ENCODE results near the gene PYY. TPM values are rescaled to one million over a fixed set of nuclear protein-coding genes. Genes with fewer than 3 reads are reported as not detected.
"Not testable (repeated sequence)": the region's sequence is repeated elsewhere in the genome, so short reads cannot be mapped to it uniquely, and the experiment has no call there.

PYY gene
- total RNA-seq, 2 experiments from 2014 or later = not detected

GRCh38 chr17:43952724-43953666, 745 bp downstream of the PYY start:
- Mint-ChIP-seq H3K36me3 (ENCODE audit: low read depth) (no peaks in the 10 kb centered on the region), H3K27ac (no peak overlapping the region), H3K27me3 (ENCODE audit: low read depth) (peaks cover 35% of the 10 kb centered on the region), H3K4me3 (no peak overlapping the region), H3K9me3 (no peaks in the 10 kb centered on the region), H3K4me1 (ENCODE audit: low read depth) (peaks cover 2% of the 10 kb centered on the region)
- peak; percentile 21 for DNase-seq
- intact Hi-C loops (cut with micrococcal nuclease) = no loop called here
- CTCF ChIA-PET = interaction anchor here (1.2 kb wide), 1 partner anchor 9 kb away, joined by 3 read pairs; no protein-coding TSS in a partner anchor

- Mint-ChIP-seq H3K4me1 (ENCODE audit: low read depth) (peaks cover 2% of the 10 kb centered on the region), H3K4me3 (no peak overlapping the region), H3K27ac (no peak overlapping the region), H3K27me3 (ENCODE audit: low read depth) (peaks cover 35% of the 10 kb centered on the region), H3K36me3 (ENCODE audit: low read depth) (no peaks in the 10 kb centered on the region), H3K9me3 (no peaks in the 10 kb centered on the region)
- CTCF ChIA-PET = no interaction called here
- intact Hi-C loops (cut with micrococcal nuclease) = no loop called here
- DNase-seq = no peak
These were observed 1.4 kb downstream of the PYY start for GRCh38 chr17:43952351-43952723.

DNA sequence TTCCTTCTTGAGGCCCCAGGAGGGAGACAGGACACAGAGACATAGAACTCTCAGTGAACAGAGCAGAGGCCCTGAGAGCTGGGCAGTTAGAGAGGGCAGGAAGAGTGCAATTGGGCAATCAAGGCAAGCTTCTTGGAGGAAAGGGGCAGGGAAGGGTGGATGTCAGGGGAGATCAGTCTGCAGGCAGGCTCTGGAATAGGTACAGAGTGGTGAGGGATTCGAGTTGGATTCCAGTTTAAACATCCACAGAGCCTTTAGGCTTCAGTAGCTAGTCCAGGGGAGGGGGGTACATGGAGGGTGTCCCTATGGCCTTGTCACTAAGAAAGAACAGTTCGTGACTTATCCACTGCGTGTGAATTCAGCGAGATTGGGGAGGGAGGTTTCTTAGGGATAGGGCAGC, 2.0 kb downstream of the PYY start:
- Mint-ChIP-seq H3K27ac (no peak overlapping the region), H3K27me3 (ENCODE audit: low read depth) (peaks cover 35% of the 10 kb centered on the region), H3K9me3 (no peaks in the 10 kb centered on the region), H3K4me1 (ENCODE audit: low read depth) (peaks cover 2% of the 10 kb centered on the region), H3K4me3 (no peak overlapping the region), H3K36me3 (ENCODE audit: low read depth) (no peaks in the 10 kb centered on the region)
- intact Hi-C loops (cut with micrococcal nuclease) = no loop called here
- DNase-seq = no peak
- CTCF ChIA-PET = interaction anchor here (0.6 kb wide), 1 partner anchor 44 kb away, joined by 4 read pairs; no protein-coding TSS in a partner anchor

DNA sequence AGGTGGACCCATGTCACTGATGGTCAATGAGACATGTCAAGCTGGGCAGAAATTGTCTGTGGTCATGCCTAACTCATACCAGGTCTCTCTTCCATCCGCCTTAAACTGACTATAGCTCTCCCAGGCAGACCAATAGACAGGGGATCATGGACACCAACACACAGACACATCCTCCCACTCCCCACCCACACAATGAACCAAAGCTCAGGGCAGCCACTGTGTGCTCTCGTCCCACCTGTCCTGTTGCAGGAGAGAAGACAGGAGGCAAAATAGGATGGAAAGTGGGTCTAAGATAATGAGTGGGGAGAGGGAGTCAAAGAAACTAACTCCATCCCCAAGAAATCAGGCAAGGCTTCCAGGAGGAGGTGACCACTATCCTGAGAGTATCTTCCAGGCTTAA, 3.2 kb downstream of the PYY start:
- DNase-seq = no peak
- no peak overlapping the region for H3K27ac Mint-ChIP-seq
- peaks cover 35% of the 10 kb centered on the region for H3K27me3 Mint-ChIP-seq (ENCODE audit: low read depth)
- no peaks in the 10 kb centered on the region for H3K9me3 Mint-ChIP-seq
- H3K4me1 Mint-ChIP-seq (ENCODE audit: low read depth) = peaks cover 2% of the 10 kb centered on the region
- H3K4me3 Mint-ChIP-seq = no peak overlapping the region
- CTCF ChIA-PET = no interaction called here
- no peaks in the 10 kb centered on the region for H3K36me3 Mint-ChIP-seq (ENCODE audit: low read depth)
- intact Hi-C loops (cut with micrococcal nuclease) = no loop called here

DNA sequence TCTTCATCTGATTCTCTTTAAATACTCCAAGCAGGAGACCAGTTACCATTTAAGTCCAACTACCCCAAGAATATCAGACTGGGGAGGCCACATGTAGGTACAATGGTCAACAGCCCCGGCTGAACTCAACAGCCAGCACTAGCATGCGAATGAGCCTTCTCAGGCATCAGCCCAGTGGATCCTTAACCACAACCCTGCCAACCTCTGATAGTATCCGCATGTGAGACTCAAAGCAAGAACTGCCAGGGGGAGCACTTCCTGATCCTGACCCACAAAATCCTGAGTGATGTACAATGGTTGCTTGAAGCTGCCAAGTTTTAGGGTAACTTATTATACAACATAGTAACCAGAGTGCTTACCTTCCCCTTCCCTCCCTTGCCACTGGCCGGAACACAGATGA, 4.0 kb downstream of the PYY start:
- Mint-ChIP-seq H3K9me3 (no peaks in the 10 kb centered on the region), H3K36me3 (ENCODE audit: low read depth) (no peaks in the 10 kb centered on the region), H3K4me1 (ENCODE audit: low read depth) (peaks cover 6% of the 10 kb centered on the region), H3K27me3 (ENCODE audit: low read depth) (peaks cover 35% of the 10 kb centered on the region), H3K27ac (no peak overlapping the region), H3K4me3 (no peak overlapping the region)
- no peak for DNase-seq
- CTCF ChIA-PET = no interaction called here
- intact Hi-C loops (cut with micrococcal nuclease) = no loop called here

DNA sequence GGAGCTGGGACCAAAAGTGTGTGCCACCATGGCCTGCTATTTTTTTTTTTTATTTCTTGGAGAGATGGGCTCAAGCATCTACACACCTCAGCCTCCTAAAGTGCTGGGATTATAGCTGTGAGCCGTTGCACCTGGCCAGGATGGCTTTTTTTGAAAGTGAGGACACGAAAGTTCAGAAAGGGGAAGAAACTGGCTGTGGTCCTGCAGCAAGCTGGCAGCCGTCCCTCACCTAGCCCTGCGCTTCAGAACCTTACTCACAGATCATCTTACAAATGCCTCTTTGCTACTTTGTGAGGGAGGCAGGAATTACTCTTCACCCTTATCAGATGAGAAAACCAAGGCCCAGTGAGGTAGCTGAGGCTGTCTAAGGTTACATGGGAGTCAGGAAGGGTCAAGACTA, 7.0 kb downstream of the PYY start:
- Mint-ChIP-seq H3K27ac (no peak overlapping the region), H3K4me3 (no peak overlapping the region), H3K36me3 (ENCODE audit: low read depth) (no peaks in the 10 kb centered on the region), H3K9me3 (no peaks in the 10 kb centered on the region), H3K4me1 (ENCODE audit: low read depth) (peaks cover 11% of the 10 kb centered on the region), H3K27me3 (ENCODE audit: low read depth) (peaks cover 13% of the 10 kb centered on the region)
- CTCF ChIA-PET = interaction anchor here (1.0 kb wide), 2 partner anchors 33 to 68 kb away, joined by 3 read pairs; no protein-coding TSS in a partner anchor
- intact Hi-C loops (cut with micrococcal nuclease) = no loop called here
- DNase-seq = no peak

DNA sequence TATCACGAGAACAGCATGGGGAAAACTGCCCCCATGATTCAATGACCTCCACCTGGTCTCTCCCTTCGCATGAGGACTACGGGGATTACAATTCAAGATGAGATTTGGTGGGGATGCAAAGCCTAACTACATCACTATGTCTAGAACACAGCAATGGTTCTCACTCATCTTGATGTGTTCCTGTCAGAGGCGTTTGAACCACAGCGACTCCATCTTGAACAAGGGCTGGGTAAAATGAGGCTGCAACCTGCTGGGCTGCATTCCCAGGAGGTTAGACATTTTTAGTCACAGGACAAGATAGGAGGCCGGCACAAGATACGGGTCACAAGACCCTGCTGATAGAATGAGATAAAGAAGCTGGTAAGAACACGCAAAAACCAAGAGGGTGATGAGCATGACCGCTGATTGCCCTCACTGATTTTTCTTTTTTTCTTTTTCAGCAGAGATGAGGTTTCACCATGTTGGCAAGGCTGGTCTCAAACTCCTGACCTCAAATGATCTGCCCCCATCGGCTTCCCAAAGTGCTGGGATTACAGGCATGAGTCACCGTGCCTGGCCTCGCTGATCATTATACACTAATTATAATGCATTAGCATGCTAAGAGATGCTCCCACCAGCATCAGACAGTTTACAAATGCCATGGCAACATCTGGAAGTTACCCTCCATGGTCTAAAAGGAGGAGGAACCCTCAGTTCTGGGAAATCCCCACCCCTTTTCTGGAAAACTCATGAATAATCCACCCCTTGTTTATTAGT, 8.5 kb downstream of the PYY start:
- peaks cover 5% of the 10 kb centered on the region for H3K27me3 Mint-ChIP-seq (ENCODE audit: low read depth)
- no peak overlapping the region for H3K4me3 Mint-ChIP-seq
- peaks cover 11% of the 10 kb centered on the region for H3K4me1 Mint-ChIP-seq (ENCODE audit: low read depth)
- intact Hi-C loops (cut with micrococcal nuclease) = loop anchor here (2.0 kb wide), 1 partner anchor 66 kb away; no protein-coding TSS in a partner anchor
- H3K36me3 Mint-ChIP-seq (ENCODE audit: low read depth) = no peaks in the 10 kb centered on the region
- no peak overlapping the region for H3K27ac Mint-ChIP-seq
- no peak for DNase-seq
- CTCF ChIA-PET = interaction anchor here (0.9 to 3.5 kb wide), 9 partner anchors 22 to 241 kb away, joined by 4 to 51 read pairs (median 10); partner anchors contain the start of gene TMUB2
- no peaks in the 10 kb centered on the region for H3K9me3 Mint-ChIP-seq

- no peaks in the 10 kb centered on the region for H3K36me3 Mint-ChIP-seq (ENCODE audit: low read depth)
- intact Hi-C loops (cut with micrococcal nuclease) = loop anchor here (5.0 kb wide), 1 partner anchor 405 kb away; the partner anchor contains the start of gene GRN
- H3K4me1 Mint-ChIP-seq (ENCODE audit: low read depth) = peaks cover 20% of the 10 kb centered on the region
- CTCF ChIA-PET = interaction anchor here (0.8 to 2.3 kb wide), 3 partner anchors 13 to 146 kb away, joined by 3 to 6 read pairs (median 4); no protein-coding TSS in a partner anchor
- no peak for DNase-seq
- no peak within 1 kb of the TSS for H3K4me3 Mint-ChIP-seq
- no peaks in the 10 kb centered on the region for H3K9me3 Mint-ChIP-seq
- H3K27me3 Mint-ChIP-seq (ENCODE audit: low read depth) = peaks cover 2% of the 10 kb centered on the region
- H3K27ac Mint-ChIP-seq = no peak within 1 kb of the TSS
These were observed 11.6 kb downstream of the PYY start, which contains the start of gene PPY for GRCh38 chr17:43942051-43942685. PPY (minus strand) TSS chr17:43942476; CDS start chr17:43941654, 822 bp downstream.

GRCh38 chr17:43940630-43941029, 13.1 kb downstream of the PYY start:
- intact Hi-C loops (cut with micrococcal nuclease) = loop anchor here (5.0 kb wide), 1 partner anchor 407 kb away; the partner anchor contains the start of gene GRN
- H3K36me3 Mint-ChIP-seq (ENCODE audit: low read depth) = no peaks in the 10 kb centered on the region
- CTCF ChIA-PET = interaction anchor here (1.6 to 2.0 kb wide), 2 partner anchors 27 to 59 kb away, joined by 3 to 6 read pairs; no protein-coding TSS in a partner anchor
- no peaks in the 10 kb centered on the region for H3K9me3 Mint-ChIP-seq
- peak; percentile 46 for DNase-seq
- H3K27ac Mint-ChIP-seq = no peak overlapping the region
- H3K27me3 Mint-ChIP-seq (ENCODE audit: low read depth) = peaks cover 2% of the 10 kb centered on the region
- no peak overlapping the region for H3K4me3 Mint-ChIP-seq
- peaks cover 20% of the 10 kb centered on the region for H3K4me1 Mint-ChIP-seq (ENCODE audit: low read depth)

DNA sequence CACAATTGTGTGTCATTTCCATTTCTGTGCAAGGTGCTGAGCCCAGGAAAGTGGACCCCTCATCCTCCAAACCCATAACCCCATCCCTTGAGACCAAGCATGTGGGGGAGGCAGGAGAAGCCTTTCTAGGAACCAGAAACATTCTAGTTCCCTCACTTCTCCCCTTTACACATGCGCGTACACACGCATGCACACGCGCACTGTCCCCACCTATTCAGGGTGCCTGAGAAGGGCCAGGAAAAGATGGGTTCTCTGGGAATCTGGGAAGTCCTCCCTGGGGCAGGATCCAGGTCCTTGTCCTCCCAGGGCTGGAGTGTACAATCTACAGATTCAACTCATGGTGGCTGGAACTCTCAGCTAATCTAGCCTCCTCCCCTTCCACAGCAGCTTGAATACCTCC, 13.9 kb downstream of the PYY start:
- Mint-ChIP-seq H3K36me3 (ENCODE audit: low read depth) (no peaks in the 10 kb centered on the region), H3K9me3 (no peaks in the 10 kb centered on the region), H3K4me3 (no peak overlapping the region), H3K27me3 (ENCODE audit: low read depth) (peaks cover 2% of the 10 kb centered on the region), H3K27ac (no peak overlapping the region), H3K4me1 (ENCODE audit: low read depth) (peaks cover 17% of the 10 kb centered on the region)
- intact Hi-C loops (cut with micrococcal nuclease) = loop anchor here (5.0 kb wide), 1 partner anchor 407 kb away; the partner anchor contains the start of gene GRN
- CTCF ChIA-PET = interaction anchor here (0.7 to 2.0 kb wide), 4 partner anchors 14 to 60 kb away, joined by 3 to 6 read pairs (median 4); no protein-coding TSS in a partner anchor
- no peak for DNase-seq

DNA sequence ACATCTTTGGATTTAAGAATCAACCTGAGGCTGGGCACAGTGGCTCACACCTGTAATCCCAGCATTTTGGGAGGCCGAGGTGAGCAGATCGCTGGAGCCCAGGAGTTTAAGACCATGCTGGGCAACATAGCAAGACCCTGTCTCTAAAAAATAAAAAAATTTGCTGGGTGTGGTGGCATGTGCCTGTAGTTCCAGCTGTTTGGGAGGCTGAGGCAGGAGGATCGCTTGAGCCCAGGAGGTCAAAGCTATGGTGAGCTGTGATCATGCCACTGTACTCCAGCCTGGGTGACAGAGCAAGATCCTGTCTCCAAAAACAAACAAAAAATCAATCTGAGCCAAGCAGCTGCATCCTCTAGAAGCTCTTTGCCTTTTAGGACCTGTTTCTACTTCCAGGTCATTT, 14.3 kb downstream of the PYY start:
- H3K27ac Mint-ChIP-seq; intact Hi-C loops (cut with micrococcal nuclease); DNase-seq; H3K9me3 Mint-ChIP-seq; H3K27me3 Mint-ChIP-seq (ENCODE audit: low read depth); H3K36me3 Mint-ChIP-seq (ENCODE audit: low read depth): not testable (repeated sequence)
- H3K4me3 Mint-ChIP-seq = peak overlapping the region; percentile 6
- CTCF ChIA-PET = interaction anchor here (0.7 to 3.3 kb wide), 5 partner anchors 14 to 61 kb away, joined by 3 to 13 read pairs (median 4); no protein-coding TSS in a partner anchor
- peaks cover 12% of the 10 kb centered on the region for H3K4me1 Mint-ChIP-seq (ENCODE audit: low read depth)
